Right renal pelvis (tissue), 4 donors: ENCODE measurements around the gene MEIOC. TPM values are rescaled to one million over a fixed set of nuclear protein-coding genes. Genes with fewer than 3 reads are reported as not detected.
"Not testable (repeated sequence)": the region's sequence is repeated elsewhere in the genome, so short reads cannot be mapped to it uniquely, and the experiment has no call there.

Experiments
- DNase-seq, 4 donors: peaks; one replicate each; pipeline ENCODE4 v3.0.0-alpha.2; 2013; ENCODE audit warnings: low read depth in 4 of 4, low spot score in 3 of 4, missing footprints in 1 of 4
- polyA plus RNA-seq, 4 donors: library from polyadenylated mRNA; unstranded; fragments of 120-200 nt; gene quantifications; one replicate each; pipeline ENCODE4 v1.2.1, GENCODE V29; 2013; ENCODE audit not compliant: insufficient read length in 4 of 4

MEIOC gene
- polyA plus RNA-seq, result 1 to 10 TPM; 1.6 to 2.1 (median 1.9) TPM

DNA sequence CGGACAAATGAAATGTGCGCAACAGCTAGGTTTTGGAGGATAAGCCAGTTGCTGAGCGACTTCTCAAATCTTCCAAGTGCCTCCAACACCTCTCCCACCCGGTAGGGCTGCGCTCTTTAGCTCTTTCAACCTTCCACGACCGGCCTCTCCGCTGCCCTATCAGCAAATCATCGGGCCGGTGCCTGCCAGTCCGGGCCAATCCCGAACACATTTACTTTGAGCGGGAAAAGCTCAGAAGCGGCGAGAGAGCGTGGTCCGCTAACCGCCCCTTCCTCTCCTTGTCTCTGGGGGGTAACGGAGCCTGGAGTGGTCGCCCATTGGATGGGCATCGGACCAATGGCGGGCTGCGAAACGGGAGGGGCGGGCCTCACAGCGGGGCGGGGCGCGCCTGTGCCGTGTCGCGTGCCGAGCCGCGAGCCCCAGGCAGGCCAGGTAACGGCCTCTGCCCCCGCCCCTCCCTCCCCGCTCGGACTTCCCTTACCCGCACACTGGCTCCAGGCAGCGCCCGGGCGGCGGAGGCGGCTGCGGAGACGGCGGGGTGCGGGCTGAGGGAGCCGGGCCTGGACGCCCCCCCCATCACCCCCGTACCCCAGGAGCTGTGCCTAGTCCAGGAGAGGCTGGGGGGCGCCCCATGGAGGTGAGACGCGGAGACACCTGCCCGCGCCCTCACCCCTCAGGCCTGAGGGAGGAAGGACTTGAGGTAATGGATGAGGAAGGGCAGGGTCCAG lies at the start of gene MEIOC:
Gene MEIOC (plus strand): TSS at position 486 of the 728 bp plus-strand sequence. CDS start 146 bp downstream, at position 632.
- peak in 1 of 4 donors; percentile 12 for DNase-seq

DNA sequence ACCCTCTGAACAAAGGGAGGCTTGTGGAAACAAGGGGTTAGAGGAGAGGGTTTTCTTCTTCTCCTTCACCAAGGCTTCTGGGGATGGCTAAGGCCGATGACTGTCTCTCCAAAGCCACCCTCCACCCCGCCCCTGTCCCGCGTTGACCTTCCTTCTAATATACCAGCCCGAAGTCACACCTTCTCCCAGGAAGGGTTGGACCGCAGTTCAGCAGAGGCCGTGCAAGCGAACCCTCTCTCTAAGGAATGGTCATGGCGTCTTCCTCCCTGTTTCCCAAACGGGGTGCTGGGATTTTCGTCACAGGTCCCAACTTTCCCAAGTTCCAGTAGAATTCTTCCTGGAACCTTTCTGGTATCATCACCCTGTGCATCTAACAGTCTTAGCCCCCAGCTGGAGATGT lies 49.6 kb upstream of the MEIOC start:
- no peak for DNase-seq

DNA sequence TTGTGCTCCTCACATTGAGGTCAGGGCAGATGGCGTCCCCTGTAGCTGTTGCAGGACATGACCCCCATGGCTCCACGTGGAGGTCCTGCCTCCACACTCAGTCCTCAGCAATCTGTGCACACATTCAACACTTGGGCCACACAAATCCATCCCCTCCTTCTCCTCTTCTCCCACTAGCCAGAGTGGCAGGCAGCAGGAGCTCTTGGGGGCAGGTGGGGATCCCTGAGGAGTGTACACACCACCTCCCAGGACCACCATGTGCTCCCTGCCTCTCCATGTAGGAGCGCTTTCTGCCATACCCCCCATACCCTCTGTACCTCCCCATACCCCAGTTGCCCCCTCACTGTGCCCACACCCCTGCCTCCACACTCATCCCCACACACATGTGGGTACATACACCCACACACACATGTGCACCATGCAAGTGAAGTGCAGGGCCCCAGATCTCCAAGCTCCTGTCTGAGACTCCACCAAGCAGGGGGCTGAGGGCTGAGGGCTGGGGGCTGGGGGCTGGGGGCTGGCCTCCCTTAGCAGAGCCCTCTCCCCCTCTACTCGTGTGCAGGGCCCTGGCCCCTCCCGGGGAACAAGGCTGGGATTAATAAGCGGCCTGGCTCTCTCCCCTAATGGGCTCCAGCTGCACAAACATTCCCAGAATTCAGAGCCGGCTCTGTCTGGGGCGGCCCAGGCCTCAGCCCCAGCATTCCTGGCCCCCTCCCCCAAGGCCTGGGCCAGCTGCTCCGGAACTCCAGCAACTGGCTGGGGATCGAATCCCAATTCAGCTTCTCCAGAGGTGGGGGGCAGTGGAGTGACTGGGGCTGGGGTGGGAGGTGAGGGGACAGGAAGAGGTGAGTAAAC lies 48.2 kb upstream of the MEIOC start:
- DNase-seq, result peak in 3 of 4 donors; percentile 72 to 83 (median 76)

DNA sequence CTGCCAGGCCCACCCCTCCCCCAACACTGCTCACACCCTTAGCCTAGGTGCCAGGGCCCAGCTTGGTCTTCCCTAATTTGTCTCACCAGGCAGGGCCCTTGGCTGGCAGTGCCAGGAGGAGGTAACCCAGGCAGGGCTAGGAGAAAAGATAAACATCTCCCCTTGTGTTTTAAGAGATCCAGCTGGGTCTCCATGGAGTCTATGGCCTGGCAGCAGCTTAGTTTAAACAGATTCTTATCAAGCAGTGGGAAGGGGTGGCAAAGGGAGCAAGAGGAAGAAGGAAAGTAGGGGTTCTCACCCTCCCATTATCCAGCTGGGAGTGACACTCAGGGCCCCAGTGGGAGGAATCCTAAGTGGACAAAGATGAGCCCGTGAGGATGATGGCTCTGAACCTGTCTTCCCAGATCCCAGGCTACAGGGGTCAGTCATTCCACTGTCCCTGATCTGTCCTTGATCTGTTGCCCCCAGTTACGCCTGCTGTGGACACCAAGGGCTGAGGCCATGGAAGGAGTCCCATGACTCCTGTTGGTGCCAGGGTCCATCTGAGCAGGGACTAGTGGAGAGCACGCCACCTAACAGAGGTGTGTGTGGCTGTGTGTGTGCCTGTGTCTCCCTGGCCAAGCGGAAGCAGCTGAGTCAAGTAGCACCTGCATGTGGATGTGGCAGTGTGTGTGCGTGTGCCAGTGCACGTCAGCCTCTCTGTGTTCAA lies 47.4 kb upstream of the MEIOC start:
- no peak for DNase-seq

DNA sequence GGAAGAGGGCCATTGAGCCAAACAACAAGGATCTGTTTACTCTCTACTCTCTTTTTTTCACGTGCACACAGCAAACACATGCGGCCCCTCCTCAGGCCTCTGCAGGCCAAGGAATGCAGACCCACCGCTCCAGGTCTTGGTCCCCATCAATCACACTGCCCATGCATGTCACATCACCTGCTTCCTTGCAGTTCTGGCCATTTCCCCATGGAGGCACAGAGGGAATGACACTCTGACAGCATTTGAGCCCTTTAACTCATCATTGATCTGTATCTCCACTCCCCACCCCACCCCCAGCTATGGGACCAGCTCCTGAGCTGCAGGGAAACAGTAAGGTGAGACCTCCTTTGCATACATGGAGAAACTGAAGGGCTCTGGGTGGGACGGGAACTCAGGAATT lies 45.9 kb upstream of the MEIOC start:
- no peak for DNase-seq

DNA sequence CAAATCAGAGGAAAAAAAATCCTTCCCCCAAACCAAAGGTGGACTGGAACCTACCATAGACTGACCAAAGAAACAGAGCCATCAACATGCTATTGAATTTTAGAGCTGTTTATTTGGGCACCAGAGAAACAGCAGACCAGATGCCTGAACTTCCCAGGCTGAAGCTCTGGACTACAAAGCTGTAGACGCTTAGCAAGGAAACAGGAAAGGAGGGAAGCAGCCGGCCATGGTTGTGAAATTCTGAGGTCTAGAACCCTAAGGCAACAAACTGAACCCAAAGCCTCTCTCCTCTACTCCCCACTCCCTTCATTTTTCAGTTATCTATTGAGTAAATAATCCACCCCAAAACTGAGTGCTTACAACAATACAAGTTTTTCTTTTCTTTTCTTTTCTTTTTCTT lies 45.4 kb upstream of the MEIOC start:
- no peak for DNase-seq

DNA sequence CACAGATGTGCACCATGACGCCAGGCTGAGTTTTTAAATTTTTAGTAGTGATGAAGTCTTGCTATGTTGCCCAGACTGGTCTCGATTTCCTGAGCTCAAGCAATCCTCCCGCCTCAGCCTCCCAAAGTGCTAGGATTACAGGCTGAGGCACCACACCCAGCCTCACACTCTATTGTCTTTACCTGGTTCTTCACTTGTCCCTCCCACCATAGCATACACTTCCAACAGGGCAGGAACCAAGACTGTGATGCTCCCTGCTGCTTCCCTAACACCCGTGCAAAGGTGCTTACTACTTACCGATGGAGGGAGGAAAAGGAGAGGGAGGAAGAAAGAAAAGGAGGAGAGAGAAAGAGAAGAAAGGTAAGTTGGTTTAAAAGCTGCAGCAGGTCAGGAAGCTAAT lies 41.4 kb upstream of the MEIOC start:
- no peak for DNase-seq

DNA sequence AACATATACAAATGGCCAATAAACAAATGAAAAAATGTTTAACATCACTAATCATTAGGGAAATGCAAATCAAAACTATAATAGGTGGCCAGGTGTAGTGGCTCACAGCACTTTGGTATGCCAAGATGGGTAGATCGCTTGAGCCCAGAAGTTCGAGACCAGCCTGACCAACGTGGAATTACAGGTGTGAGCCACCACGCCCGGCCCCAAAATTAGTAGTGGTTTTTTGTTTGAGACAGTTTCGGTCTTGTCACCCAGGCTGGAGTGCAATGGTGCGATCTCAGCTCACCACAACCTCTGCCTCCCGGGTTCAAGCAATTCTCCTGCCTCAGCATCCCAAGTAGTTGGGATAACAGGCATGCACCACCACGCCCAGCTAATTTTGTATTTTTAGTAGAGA lies 37.6 kb upstream of the MEIOC start:
- DNase-seq, result not testable (repeated sequence)

DNA sequence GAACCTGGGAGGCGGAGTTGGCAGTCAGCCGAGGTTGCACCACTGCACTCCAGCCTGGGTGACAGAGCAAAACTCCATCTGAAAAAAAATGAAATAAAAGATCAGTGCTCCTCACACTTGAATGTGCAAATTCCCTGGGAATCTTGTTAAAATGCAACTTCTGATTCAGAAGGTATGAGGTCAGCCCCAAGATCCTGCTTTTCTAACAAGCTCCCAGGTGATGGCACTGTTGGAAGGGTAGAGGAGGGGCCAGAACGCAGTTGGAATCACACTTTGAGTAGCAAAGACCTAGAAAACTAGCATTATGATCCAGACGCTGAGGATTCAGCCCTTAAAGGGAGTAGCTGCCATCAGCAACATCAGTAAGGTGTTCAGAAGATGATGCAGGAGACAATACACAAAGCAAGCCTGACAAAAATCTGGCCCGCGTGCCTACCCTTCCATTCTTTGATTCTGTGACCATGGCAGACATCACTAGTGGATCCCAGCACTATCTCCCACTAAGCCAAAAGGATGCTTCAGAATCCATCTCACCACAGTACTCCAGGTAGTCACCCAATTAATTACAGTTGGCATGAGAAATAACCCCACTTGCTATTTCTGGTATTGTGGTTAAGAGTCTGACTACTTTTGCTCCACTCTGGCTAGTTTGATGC lies 33.1 kb upstream of the MEIOC start:
- no peak for DNase-seq

DNA sequence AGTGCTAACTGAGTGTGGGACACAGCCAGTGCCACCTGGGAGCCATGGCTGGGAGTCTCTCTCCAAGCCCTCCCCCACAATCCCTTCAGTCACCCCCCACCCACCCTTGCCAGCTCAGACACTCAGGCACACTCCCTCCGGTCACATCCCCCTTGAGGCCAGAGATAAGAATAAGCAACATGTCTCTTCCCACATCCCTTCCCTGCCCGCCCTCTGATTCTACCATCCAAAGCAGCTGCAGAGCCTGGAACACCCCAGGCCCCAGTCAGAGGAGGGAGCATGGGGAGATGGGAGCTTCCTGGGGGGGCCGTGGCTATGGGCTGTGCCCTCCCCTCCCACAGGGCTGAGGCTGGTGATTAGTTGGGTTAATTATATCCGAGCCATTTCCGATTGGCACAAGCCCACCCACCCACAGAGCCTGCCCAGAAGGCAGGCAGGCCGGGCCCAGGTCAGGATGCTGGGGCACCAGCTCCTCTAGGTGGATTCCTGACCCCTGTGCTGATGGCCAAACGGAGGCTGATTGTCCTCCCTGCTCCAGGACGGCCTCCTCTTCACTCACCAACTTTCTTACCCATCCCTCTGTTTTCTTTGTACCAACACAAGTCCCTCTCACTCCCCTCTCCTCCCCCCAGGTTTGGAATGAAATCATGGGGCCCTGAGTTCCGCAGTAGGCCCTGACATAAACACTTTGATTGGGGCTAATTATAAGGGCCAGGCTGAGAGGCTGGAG lies 28.6 kb upstream of the MEIOC start:
- DNase-seq, result no peak

DNA sequence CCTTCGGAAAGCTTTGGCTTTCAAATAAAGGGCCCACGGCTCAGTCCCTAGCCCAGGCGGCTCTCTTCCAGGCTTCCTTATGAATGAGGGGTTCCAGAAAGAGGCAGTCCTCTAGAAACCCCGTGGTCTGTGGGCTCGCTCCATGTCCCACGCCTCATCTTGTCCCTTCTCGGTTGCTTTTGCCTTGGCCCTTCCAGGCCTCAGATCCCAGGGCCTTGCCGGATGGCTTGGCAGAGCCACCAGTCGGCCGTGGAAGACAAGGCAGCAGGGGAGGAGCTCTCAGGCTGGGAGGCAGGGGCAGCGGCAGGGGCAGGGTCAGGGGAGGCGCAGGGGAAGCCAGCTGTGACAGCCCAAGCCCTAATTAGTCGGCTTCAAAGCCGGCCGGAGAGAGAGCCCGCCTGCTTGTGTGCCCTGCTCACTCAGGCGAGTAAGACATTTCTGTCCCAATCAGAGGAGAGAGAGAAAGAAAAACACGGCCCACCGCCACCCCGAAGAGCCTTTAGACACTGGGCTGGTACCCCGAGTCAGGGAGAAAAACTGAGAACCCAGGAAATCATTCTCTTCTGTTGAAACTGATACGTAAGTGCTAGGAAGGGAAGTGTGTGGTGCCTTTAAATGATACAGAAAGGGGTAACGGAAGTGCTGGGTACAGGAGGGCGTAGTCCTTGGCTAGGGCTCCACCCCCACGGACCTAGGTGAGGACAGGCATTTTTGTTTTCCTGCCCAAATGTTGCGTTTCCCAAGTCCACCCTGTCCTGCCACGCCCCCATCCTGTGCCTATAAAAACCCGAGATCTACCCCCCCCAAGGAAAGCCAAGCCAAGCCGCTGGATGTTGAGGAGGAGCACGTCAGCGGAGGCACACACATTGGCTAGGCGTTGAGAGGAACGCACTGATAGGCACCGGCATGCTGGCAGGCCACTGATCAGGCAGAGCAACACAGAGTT lies 27.8 kb upstream of the MEIOC start:
- peak; percentile 57 to 83 (median 76) for DNase-seq

DNA sequence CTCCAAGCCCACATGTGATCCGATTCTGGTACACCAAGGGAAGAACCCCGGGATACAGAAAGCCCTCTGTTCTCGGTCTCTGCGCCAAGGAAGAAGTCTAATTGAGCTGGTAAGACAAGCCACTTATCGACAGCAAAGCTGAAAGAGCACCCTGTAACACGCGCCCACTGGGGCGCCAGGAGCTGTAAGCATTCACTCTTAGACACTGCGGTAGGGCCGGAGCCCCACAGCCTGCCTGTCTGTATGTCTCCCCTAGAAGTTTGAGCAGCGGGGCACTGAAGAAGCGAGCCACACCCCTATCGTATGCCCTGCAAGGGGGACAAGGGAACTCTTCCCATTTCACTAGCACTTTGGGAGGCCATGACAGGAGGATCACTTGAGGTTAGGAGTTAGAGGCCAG lies 27.0 kb upstream of the MEIOC start:
- DNase-seq, result no peak

DNA sequence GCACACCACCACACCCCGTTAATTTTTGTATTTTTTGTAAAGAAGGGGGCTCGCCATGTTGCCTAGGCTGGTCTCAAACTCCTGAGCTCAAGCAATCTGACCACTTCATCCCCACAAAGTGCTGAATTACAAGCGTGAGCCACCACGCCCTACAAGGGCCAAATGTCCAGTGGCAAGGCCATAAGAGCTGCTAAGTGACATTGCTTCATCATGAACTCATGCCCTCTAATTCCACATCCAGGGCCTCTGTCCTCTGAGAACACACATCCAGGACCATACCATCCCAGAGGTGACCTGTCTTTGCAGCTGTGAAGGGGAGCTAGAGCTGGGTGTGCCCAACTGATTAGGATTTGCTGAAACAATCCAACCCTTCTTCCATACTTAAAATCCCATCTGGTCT lies 25.6 kb upstream of the MEIOC start:
- DNase-seq, result no peak

DNA sequence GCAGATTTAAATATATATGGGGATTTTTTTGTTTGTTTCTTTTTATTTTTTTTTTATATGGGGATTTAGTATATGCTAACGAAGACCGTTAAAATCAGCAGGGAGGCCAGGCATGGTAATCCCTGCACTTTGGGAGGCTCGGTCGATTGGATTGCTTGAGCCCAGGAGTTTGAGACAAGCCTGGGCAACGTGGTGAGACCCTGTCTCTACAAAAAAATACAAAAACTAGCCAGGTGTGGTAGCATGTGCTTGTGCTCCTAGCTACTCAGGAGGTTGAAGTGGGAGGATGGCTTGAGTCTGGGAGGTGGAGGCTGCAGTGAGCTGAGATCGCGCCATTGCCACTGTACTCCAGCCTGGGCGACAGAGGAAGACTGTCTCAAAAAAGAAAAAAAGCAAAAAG lies 22.3 kb upstream of the MEIOC start:
- DNase-seq, result no peak

DNA sequence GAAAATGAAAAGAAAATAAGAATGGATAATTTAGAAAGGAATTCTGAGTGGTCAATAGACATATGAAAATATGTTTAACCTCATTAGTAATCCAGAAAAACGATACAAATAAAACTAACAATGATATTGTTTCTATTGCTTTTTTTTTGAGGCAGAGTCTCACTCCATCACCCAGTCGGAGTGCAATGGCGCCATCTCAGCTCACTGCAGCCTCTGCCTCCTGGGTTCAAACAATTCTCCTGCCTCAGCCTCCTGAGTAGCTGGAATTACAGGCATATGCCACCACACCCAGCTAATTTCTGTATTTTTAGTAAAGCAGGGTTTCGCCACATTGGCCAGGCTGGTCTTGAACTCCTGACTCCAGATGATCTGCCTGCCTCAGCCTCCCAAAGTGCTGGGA lies 21.9 kb upstream of the MEIOC start:
- DNase-seq, result not testable (repeated sequence)

DNA sequence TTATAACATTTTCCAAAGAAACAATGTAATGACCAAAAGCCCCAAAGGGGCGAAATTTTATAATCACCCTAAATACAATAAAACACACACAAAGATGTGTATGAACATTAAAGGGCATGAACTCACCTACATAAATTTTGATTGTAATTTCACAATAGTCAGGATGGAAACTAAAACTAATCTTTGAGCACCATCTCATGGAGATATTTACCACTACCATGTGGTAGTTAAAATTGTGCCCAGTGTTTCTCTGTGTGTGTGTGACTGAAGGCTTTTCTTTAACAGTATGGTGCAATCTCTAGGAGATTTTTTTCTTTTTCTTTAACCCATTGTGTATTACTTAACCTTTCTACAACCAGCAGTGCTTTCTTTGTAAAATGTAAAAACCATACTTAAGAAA lies 19.7 kb upstream of the MEIOC start:
- peak in 1 of 4 donors; percentile 47 for DNase-seq

DNA sequence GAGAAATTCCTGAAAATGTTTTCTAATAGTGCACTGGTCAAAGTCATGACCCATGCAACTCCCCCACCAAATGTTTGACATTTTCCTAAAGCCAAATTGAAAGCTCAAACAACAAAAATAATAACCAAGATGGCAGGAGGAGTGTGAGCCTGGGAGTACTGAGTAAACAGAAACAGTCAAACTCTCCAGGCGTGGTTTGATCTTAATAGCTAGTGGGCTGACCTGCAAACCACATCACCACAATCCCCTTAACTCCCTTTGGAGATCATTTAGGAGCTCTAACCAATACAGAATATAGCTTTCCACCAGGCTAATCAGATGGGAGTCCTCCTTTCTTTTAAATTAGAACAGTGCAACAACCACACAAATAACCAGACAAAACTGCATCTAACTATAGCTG lies 19.2 kb upstream of the MEIOC start:
- no peak for DNase-seq

DNA sequence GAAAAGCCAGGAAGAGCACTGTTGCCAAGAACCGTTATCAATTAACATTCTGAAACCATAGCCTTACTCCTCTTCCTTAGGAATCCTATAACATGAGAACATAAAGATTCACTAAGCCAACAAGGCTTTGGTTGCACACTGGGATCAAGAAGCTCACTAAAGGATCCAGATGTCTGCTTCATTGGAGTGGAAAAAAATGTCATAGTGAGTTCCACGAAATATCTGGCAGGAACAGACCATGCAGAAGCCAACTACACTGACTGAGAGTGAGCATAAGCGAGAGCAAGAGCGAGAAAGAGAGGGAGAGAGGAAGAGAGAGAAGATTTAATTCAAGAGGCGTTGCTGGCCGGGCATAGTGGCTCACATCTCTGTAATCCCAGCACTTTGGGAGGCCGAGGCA lies 13.4 kb upstream of the MEIOC start:
- no peak for DNase-seq

DNA sequence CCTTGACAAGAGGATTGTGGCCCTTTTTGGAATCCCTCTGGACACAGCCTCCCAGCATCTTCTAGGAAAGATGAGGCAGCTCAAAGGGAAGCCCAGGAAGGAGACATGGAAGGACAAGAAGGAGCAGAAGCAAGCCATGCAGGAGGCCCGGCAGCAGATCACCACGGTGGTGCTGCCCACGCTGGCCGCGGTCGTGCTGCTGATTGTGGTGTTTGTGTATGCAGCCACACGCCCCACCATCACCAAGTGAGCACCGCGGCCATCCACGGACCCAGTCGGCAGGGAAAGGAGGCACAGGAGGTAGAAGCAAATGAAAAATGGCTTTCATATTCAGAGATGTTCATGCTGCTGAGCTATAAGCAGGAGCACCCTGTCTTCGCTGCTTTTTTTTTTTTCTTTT lies 10.9 kb upstream of the MEIOC start:
- DNase-seq, result no peak
